OCI-LY7 (cell line): Measurements from ENCODE around the gene NPB. TPM values are rescaled to one million over a fixed set of nuclear protein-coding genes. Genes with fewer than 3 reads are reported as not detected.

ENCODE experiments used
- BruUV-seq: library from RNA; stranded (reverse); fragments of 400-500 nt; replicated peaks from 2 replicates; lab custom pipeline; 2021; lab: Mats Ljungman, UMichigan
- CTCF ChIA-PET: fragments of 300-600 bp; sonication (Branson Sonifier 250); formaldehyde crosslinking; loops from one replicate; lab custom pipeline; 2022; ENCODE audit warnings: antibody characterized with exemption; ENCODE audit not compliant: unreplicated experiment; lab: Charles Lee
- POLR2A ChIA-PET: fragments of 300-600 bp; sonication (Branson Sonifier 250); formaldehyde crosslinking; loops from one replicate; lab custom pipeline; 2022; ENCODE audit warnings: antibody characterized with exemption; lab: Charles Lee
- DNase-seq: peaks from one replicate; pipeline ENCODE4 v3.0.0-alpha.2; 2015; ENCODE audit warnings: low spot score
- H2AFZ ChIP-seq: fragments of 200-600 bp; sonication (generic), shearing (Covaris generic); 2 replicates; pipeline ENCODE4 v1.6.1; 2014; ENCODE audit warnings: mild to moderate bottlenecking, antibody characterized with exemption, low read length, moderate library complexity
- H3K27ac ChIP-seq: fragments of 200-600 bp; sonication (generic); 2 replicates; pipeline ENCODE4 v1.5.1; 2014; ENCODE audit warnings: mixed run types, low read depth, mild to moderate bottlenecking, moderate library complexity, low read length, inconsistent platforms; ENCODE audit not compliant: poor library complexity, severe bottlenecking
- H3K36me3 ChIP-seq: fragments of 200-600 bp; sonication (generic); 2 replicates; pipeline ENCODE4 v1.6.1; 2014; ENCODE audit warnings: mild to moderate bottlenecking, antibody characterized with exemption, low read length, moderate library complexity, mixed read lengths; ENCODE audit not compliant: insufficient read depth
- H3K4me1 ChIP-seq: fragments of 200-600 bp; sonication (generic); 2 replicates; pipeline ENCODE4 v1.5.1; 2014; ENCODE audit warnings: mild to moderate bottlenecking, low read length; ENCODE audit not compliant: insufficient read depth, poor library complexity, severe bottlenecking
- H3K4me2 ChIP-seq: fragments of 200-600 bp; sonication (generic); 2 replicates; pipeline ENCODE4 v1.6.1; 2014; ENCODE audit warnings: mild to moderate bottlenecking, low read length
- H3K4me3 ChIP-seq: fragments of 200-600 bp; sonication (generic); 2 replicates; pipeline ENCODE4 v1.5.1; 2014; ENCODE audit warnings: mild to moderate bottlenecking, low read depth, low read length; ENCODE audit not compliant: poor library complexity, severe bottlenecking
- H3K79me2 ChIP-seq: fragments of 200-600 bp; sonication (generic); 2 replicates; pipeline ENCODE4 v1.6.1; 2016; ENCODE audit warnings: low read depth, mild to moderate bottlenecking, low read length, moderate library complexity, mixed read lengths; ENCODE audit not compliant: insufficient read depth
- H3K9me2 ChIP-seq: fragments of 200-600 bp; sonication (generic); 2 replicates; pipeline ENCODE4 v1.6.1; 2016; ENCODE audit warnings: mild to moderate bottlenecking, low read length, mixed read lengths; ENCODE audit not compliant: insufficient read depth
- H3K9me3 ChIP-seq: fragments of 200-600 bp; sonication (generic); 2 replicates; pipeline ENCODE4 v1.6.1; 2014; ENCODE audit warnings: mild to moderate bottlenecking, mixed run types, low read length, mixed read lengths
- H4K20me1 ChIP-seq: fragments of 200-600 bp; sonication (generic); 2 replicates; pipeline ENCODE4 v1.6.1; 2014; ENCODE audit warnings: mild to moderate bottlenecking, antibody characterized with exemption, low read length, moderate library complexity, mixed read lengths; ENCODE audit not compliant: insufficient read depth
- CTCF ChIP-seq: fragments of 200-600 bp; sonication (generic); conservative IDR thresholded peaks from 2 replicates; pipeline ENCODE4 v1.5.1; 2014; ENCODE audit warnings: mild to moderate bottlenecking, antibody characterized with exemption, low read length, moderate library complexity, mixed read lengths
- EZH2phosphoT487 ChIP-seq: fragments of 200-600 bp; sonication (generic); IDR thresholded peaks from 2 replicates; pipeline ENCODE4 v1.6.1; 2018; ENCODE audit warnings: low read depth, borderline replicate concordance, mild to moderate bottlenecking, mixed run types, antibody characterized with exemption, low read length, moderate library complexity, mixed read lengths
- intact Hi-C: fragments of 100-400 bp; cut with micrococcal nuclease; formaldehyde crosslinking; loops from one replicate; pipeline ENCODE4 v1.10.0; 2022; ENCODE audit not compliant: unreplicated experiment
- total RNA-seq, 2 experiments: library from RNA; depleted of rRNA in 1 of 2; stranded (reverse); fragments of >200 nt in 1 of 2; shearing (Covaris generic) in 1 of 2; gene quantifications; 2 replicates each; pipeline ENCODE4 v1.2.3, GENCODE V29; 2014 to 2022

NPB gene
- total RNA-seq, 2 experiments from 2014 or later: 2.8 to 3.2 TPM

- peaks cover 15% of the 10 kb centered on the region for H3K4me1 ChIP-seq
- TF ChIP-seq CTCF (no peak), EZH2phosphoT487 (no peak)
- ChIA-PET POLR2A (no interaction called here), CTCF (no interaction called here)
- H3K36me3 ChIP-seq: no peaks in the 10 kb centered on the region
- intact Hi-C loops: no loop called here
- H4K20me1 ChIP-seq: no peaks in the 10 kb centered on the region
- H3K9me3 ChIP-seq: no peaks in the 10 kb centered on the region
- H3K27ac ChIP-seq: no peak within 1 kb of the TSS
- H3K79me2 ChIP-seq: no peaks in the 10 kb centered on the region
- H3K4me2 ChIP-seq: no peak within 1 kb of the TSS
- no peaks in the 10 kb centered on the region for H3K9me2 ChIP-seq
- no peak within 1 kb of the TSS for H2AFZ ChIP-seq
- no TSS peak for BruUV-seq
- DNase-seq: no peak
- H3K4me3 ChIP-seq: no peak within 1 kb of the TSS
Observed at GRCh38 chr17:81947189-81947588, 45.2 kb downstream of the NPB start, which contains the start of gene MYADML2. MYADML2 (minus strand) TSS chr17:81947233; CDS start chr17:81941741, 5,492 bp downstream.

DNA sequence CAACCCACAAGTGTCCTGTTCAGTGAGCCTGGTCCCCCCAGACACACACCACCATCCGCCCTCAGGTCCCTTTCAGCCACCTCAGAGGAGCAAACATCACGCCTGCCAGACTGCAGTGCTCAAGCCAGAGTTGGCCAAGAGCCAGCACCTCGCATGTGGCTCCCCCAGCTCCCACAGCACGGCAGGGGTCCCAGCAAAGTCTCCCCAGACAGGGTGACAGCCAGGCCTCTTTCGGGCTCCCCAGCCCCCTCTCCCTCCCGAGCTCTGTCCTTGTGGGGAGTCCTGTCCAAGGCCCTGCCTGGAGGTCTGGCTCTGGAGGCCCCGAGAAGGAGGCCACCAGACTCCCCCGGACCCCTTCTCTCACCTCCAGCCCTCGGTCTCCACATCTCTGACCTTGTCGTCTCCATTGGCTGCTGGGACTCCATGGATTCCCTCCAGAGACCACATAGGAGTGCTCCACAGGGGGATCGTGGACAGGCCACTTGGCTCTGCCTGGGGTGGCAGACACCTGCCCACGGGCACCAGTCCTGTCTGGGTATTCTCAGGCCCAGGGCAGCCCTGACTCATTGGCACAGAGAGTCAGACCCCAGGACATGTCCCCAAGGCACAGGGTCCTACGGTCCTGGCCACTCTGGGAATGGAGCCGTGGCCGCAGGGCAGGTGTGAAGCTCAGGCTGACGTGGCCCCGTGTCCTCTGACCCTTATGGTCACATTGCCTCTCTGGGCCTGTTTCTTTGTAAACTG, 46.8 kb downstream of the NPB start:
- Histone ChIP-seq H2AFZ (no peak overlapping the region), H3K4me1 (peaks cover 12% of the 10 kb centered on the region), H3K4me2 (no peak overlapping the region), H3K9me2 (no peaks in the 10 kb centered on the region), H3K27ac (no peak overlapping the region), H4K20me1 (no peaks in the 10 kb centered on the region), H3K9me3 (no peaks in the 10 kb centered on the region), H3K4me3 (no peak overlapping the region), H3K79me2 (no peaks in the 10 kb centered on the region), H3K36me3 (no peaks in the 10 kb centered on the region)
- TF ChIP-seq CTCF (no peak), EZH2phosphoT487 (no peak)
- DNase-seq: no peak
- POLR2A ChIA-PET: interaction anchor here (0.9 kb wide), 1 partner anchor 54 kb away, joined by 3 read pairs; no protein-coding TSS in a partner anchor
- intact Hi-C loops: no loop called here
- CTCF ChIA-PET: no interaction called here
- BruUV-seq: no TSS peak

- Histone ChIP-seq H3K27ac (no peak overlapping the region), H3K36me3 (no peaks in the 10 kb centered on the region), H2AFZ (no peak overlapping the region), H3K9me2 (no peaks in the 10 kb centered on the region), H4K20me1 (no peaks in the 10 kb centered on the region), H3K79me2 (no peaks in the 10 kb centered on the region), H3K4me1 (peaks cover 8% of the 10 kb centered on the region), H3K9me3 (no peaks in the 10 kb centered on the region), H3K4me2 (no peak overlapping the region), H3K4me3 (no peak overlapping the region)
- no TSS peak for BruUV-seq
- DNase-seq: no peak
- CTCF ChIA-PET: no interaction called here
- POLR2A ChIA-PET: interaction anchor here (1.1 kb wide), 1 partner anchor 12 kb away, joined by 3 read pairs; no protein-coding TSS in a partner anchor
- TF ChIP-seq EZH2phosphoT487 (no peak), CTCF (no peak)
- intact Hi-C loops: no loop called here
Observed at GRCh38 chr17:81950501-81950900, 48.5 kb downstream of the NPB start.
